ENCODE measurements around the gene SERPIND1. TPM values are rescaled to one million over a fixed set of nuclear protein-coding genes. Genes with fewer than 3 reads are reported as not detected.

Gene SERPIND1
- total RNA-seq, 1 experiment from 2014 or later: 0.19 TPM

- Histone ChIP-seq H3K27ac (ENCODE audit: low read depth, low read length, poor library complexity, severe bottlenecking) (no peak overlapping the region), H3K27me3 (replicated peaks; ENCODE audit: insufficient read depth, low read depth, low read length, poor library complexity) (no peaks in the 10 kb centered on the region), H3K36me3 (ENCODE audit: insufficient read depth, low read length, poor library complexity, severe bottlenecking) (no peaks in the 10 kb centered on the region), H3K9me3 (ENCODE audit: low read depth, low read length, poor library complexity, severe bottlenecking) (no peaks in the 10 kb centered on the region), H3K4me1 (ENCODE audit: insufficient read depth, low read length, poor library complexity, severe bottlenecking) (no peaks in the 10 kb centered on the region), H3K4me3 (ENCODE audit: low read depth, low read length, poor library complexity, severe bottlenecking) (no peak overlapping the region)
- intact Hi-C loops (cut with micrococcal nuclease; ENCODE audit: unreplicated experiment): no loop called here
- BruUV-seq (replicated peaks): no TSS peak
- DNase-seq (ENCODE audit: low spot score): no peak
- ChIA-PET CTCF (no interaction called here), POLR2A (ENCODE audit: low non-redundant PET) (no interaction called here)
- TF ChIP-seq CTCF (conservative IDR thresholded peaks at IDR 0.05; ENCODE audit: low read depth, low read length) (no peak), EZH2 (IDR thresholded peaks at IDR 0.05; ENCODE audit: borderline replicate concordance, low read depth, low read length, poor library complexity, severe bottlenecking) (no peak)
Observed at GRCh38 chr22:20776624-20777405, 2.9 kb downstream of the SERPIND1 start.

GRCh38 chr22:20777420-20778177 is 3.7 kb downstream of the SERPIND1 start:
- Histone ChIP-seq H3K4me3 (ENCODE audit: low read depth, low read length, poor library complexity, severe bottlenecking) (no peak overlapping the region), H3K9me3 (ENCODE audit: low read depth, low read length, poor library complexity, severe bottlenecking) (no peaks in the 10 kb centered on the region), H3K36me3 (ENCODE audit: insufficient read depth, low read length, poor library complexity, severe bottlenecking) (no peaks in the 10 kb centered on the region), H3K4me1 (ENCODE audit: insufficient read depth, low read length, poor library complexity, severe bottlenecking) (no peaks in the 10 kb centered on the region), H3K27ac (ENCODE audit: low read depth, low read length, poor library complexity, severe bottlenecking) (no peak overlapping the region), H3K27me3 (replicated peaks; ENCODE audit: insufficient read depth, low read depth, low read length, poor library complexity) (no peaks in the 10 kb centered on the region)
- intact Hi-C loops (cut with micrococcal nuclease; ENCODE audit: unreplicated experiment): no loop called here
- BruUV-seq (replicated peaks): no TSS peak
- ChIA-PET CTCF (no interaction called here), POLR2A (ENCODE audit: low non-redundant PET) (no interaction called here)
- DNase-seq (ENCODE audit: low spot score): peak; percentile 61
- TF ChIP-seq EZH2 (IDR thresholded peaks at IDR 0.05; ENCODE audit: borderline replicate concordance, low read depth, low read length, poor library complexity, severe bottlenecking): no peak
- TF ChIP-seq CTCF (conservative IDR thresholded peaks at IDR 0.05; ENCODE audit: low read depth, low read length): no peak

- H3K4me1 ChIP-seq (ENCODE audit: insufficient read depth, low read length, poor library complexity, severe bottlenecking): peaks cover 8% of the 10 kb centered on the region
- no peaks in the 10 kb centered on the region for H3K27me3 ChIP-seq (replicated peaks; ENCODE audit: insufficient read depth, low read depth, low read length, poor library complexity)
- no peak for DNase-seq (ENCODE audit: low spot score)
- no peak overlapping the region for H3K27ac ChIP-seq (ENCODE audit: low read depth, low read length, poor library complexity, severe bottlenecking)
- no peak for TF ChIP-seq CTCF (conservative IDR thresholded peaks at IDR 0.05; ENCODE audit: low read depth, low read length)
- TF ChIP-seq EZH2 (IDR thresholded peaks at IDR 0.05; ENCODE audit: borderline replicate concordance, low read depth, low read length, poor library complexity, severe bottlenecking): no peak
- intact Hi-C loops (cut with micrococcal nuclease; ENCODE audit: unreplicated experiment): no loop called here
- no peak overlapping the region for H3K4me3 ChIP-seq (ENCODE audit: low read depth, low read length, poor library complexity, severe bottlenecking)
- no peaks in the 10 kb centered on the region for H3K9me3 ChIP-seq (ENCODE audit: low read depth, low read length, poor library complexity, severe bottlenecking)
- ChIA-PET POLR2A (ENCODE audit: low non-redundant PET) (no interaction called here), CTCF (no interaction called here)
- no peaks in the 10 kb centered on the region for H3K36me3 ChIP-seq (ENCODE audit: insufficient read depth, low read length, poor library complexity, severe bottlenecking)
- no TSS peak for BruUV-seq (replicated peaks)
Observed at GRCh38 chr22:20779014-20779817, 5.3 kb downstream of the SERPIND1 start.
